Activated CD4-positive, alpha-beta memory T cell treated with anti-CD3 and anti-CD28 coated beads, Interleukin-2, amount 10 ng/mL, durations not matched to agents 7 days and 5 days (primary cell): ENCODE measurements around the gene ZNF512B. TPM values are rescaled to one million over a fixed set of nuclear protein-coding genes. Genes with fewer than 3 reads are reported as not detected.
A peak's percentile ranks its signal among the peaks of the same experiment; 100 is the strongest.
"Not testable (repeated sequence)": the region's sequence is repeated elsewhere in the genome, so short reads cannot be mapped to it uniquely, and the experiment has no call there.

Source experiments
- CTCF ChIA-PET: fragments of 350-600 bp; sonication (Branson Sonifier 250); formaldehyde crosslinking; loops from one replicate; lab custom pipeline; 2021; ENCODE audit warnings: antibody characterized with exemption, inconsistent platforms; lab: Charles Lee
- POLR2A ChIA-PET: fragments of 350-600 bp; sonication (Branson Sonifier 250); formaldehyde crosslinking; loops from one replicate; lab custom pipeline; 2021; ENCODE audit warnings: antibody characterized with exemption; lab: Charles Lee
- DNase-seq: peaks from one replicate; pipeline ENCODE4 v3.0.0-alpha.2; 2020
- H3K27ac Mint-ChIP-seq: one replicate; pipeline ENCODE4 v1.8.0; 2021; ENCODE audit warnings: mild to moderate bottlenecking, mixed read lengths
- H3K27me3 Mint-ChIP-seq: one replicate; pipeline ENCODE4 v1.8.0; 2021; ENCODE audit warnings: mixed read lengths
- H3K36me3 Mint-ChIP-seq: one replicate; pipeline ENCODE4 v1.8.0; 2021; ENCODE audit warnings: low read depth, mixed read lengths
- H3K4me1 Mint-ChIP-seq: one replicate; pipeline ENCODE4 v1.8.0; 2021; ENCODE audit warnings: mixed read lengths
- H3K4me3 Mint-ChIP-seq: one replicate; pipeline ENCODE4 v1.8.0; 2021; ENCODE audit warnings: mild to moderate bottlenecking, mixed read lengths
- H3K9me3 Mint-ChIP-seq: one replicate; pipeline ENCODE4 v1.8.0; 2021; ENCODE audit warnings: mixed read lengths
- total RNA-seq, 2 experiments: library from RNA; stranded (reverse); gene quantifications; one replicate each; pipeline ENCODE4 v1.2.3, GENCODE V29; 2021

The ZNF512B gene
- total RNA-seq, 2 experiments from 2014 or later = 16.5 to 16.7 TPM

DNA sequence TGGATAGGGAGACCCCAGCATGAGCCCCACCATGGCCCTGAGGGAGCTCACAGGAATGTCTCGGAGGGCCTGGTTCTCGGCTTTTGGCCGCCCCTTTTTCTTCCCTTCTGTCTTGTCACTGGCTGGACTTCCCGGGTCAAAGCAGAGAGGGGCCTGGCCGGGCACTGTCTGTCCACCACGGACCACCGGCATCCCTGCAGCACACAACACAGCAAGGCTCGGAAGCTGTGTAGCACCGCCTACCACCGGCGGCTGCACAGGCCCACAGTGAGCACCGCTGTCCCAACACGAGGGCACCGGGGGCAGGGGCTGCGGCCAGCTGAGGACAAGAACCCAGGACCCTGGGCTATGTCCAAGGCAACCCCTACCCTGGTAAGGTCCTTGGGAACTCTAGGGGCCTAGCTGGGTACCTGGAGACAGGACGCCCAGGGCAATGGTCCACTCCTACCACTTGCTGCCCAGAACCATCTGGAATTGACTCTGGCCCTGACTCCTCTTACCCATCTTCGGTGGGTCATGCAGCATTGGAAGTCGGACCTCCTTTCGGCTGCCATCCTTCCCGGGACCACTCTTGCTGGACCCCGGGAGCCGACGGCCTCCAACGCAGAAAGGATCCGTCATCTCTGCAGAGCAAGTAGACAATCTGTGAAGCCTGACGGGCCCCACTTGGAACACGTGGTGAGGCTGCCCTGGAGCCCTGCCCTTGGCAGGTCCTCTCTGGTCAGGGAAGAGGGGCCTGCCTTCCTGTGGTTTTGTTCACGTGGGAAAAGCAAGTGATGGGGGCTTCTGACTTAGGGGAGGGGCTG, 2.2 kb downstream of the ZNF512B start:
- Mint-ChIP-seq H3K36me3 (peaks cover 3% of the 10 kb centered on the region), H3K9me3 (no peaks in the 10 kb centered on the region), H3K27me3 (no peaks in the 10 kb centered on the region), H3K4me3 (peak overlapping the region; percentile 78), H3K4me1 (peaks cover 11% of the 10 kb centered on the region), H3K27ac (no peak overlapping the region)
- DNase-seq = no peak
- ChIA-PET CTCF (no interaction called here), POLR2A (interaction anchor here (0.6 to 2.1 kb wide), 6 partner anchors 10 to 447 kb away, joined by 3 to 9 read pairs (median 4); partner anchors contain the start of genes PPDPF and PRPF6)

DNA sequence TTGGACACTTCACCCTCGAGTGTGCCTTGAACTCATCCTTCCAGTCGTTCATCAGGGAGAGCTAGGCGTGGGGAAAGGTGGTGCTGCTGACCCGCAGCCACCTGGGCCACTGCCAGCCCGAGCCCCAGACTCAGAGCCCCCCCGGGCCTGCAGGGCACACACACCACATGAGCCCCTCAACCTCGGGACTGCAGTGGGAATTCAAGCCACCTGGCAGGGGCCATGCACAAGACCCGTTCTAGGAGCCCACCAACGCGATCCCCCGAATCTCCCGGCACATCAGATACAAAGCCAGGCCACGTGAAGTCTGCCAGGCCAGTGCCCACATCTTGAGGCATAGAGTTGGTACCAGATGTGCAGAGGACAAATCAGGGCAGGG, 2.8 kb downstream of the ZNF512B start:
- Mint-ChIP-seq H3K27me3 (no peaks in the 10 kb centered on the region), H3K27ac (no peak overlapping the region), H3K4me3 (no peak overlapping the region), H3K36me3 (peaks cover 3% of the 10 kb centered on the region), H3K4me1 (peaks cover 11% of the 10 kb centered on the region), H3K9me3 (no peaks in the 10 kb centered on the region)
- POLR2A ChIA-PET = interaction anchor here (0.9 kb wide), 1 partner anchor 446 kb away, joined by 3 read pairs; the partner anchor contains the start of gene PPDPF
- CTCF ChIA-PET = no interaction called here
- no peak for DNase-seq

DNA sequence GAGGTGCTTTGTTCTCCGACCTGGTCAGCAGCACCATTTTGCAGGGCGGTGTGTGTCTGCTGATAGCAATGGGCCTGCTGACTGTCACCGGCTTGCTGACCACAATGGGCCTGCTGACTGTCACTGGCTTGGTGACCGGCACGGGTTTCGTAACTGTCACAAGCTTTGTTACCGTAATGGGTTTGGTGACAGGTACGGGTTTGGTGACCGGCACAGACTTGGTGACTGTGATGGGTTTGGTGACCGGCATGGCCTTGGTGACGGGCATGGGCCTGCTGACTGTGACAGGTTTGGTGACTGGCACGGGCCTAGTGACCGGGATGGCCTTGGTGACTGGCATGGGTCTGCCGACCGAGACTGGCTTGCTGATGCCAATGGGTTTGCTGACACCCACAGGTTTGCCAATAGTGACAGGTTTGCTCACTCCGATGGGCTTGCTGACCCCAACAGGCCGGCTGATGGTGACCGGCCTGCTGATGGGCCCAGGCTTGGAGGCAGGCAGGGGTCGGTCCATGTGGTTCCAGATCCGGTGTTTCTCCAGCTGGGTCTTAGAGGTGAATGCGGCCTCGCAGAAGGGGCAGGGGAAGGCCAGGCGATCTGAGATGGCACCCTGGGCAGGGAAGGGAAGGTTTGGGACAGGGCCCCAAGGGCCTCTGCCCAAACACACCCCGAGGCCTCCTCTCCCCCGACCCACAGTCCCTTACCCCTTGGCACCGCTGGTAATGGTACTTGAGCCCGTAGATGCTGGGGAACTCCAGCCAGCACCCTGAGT, 3.4 kb downstream of the ZNF512B start:
- POLR2A ChIA-PET = no interaction called here
- Mint-ChIP-seq H3K9me3 (no peaks in the 10 kb centered on the region), H3K4me1 (peaks cover 11% of the 10 kb centered on the region), H3K36me3 (peaks cover 3% of the 10 kb centered on the region), H3K4me3 (no peak overlapping the region), H3K27me3 (no peaks in the 10 kb centered on the region), H3K27ac (no peak overlapping the region)
- CTCF ChIA-PET = no interaction called here
- DNase-seq = no peak

DNA sequence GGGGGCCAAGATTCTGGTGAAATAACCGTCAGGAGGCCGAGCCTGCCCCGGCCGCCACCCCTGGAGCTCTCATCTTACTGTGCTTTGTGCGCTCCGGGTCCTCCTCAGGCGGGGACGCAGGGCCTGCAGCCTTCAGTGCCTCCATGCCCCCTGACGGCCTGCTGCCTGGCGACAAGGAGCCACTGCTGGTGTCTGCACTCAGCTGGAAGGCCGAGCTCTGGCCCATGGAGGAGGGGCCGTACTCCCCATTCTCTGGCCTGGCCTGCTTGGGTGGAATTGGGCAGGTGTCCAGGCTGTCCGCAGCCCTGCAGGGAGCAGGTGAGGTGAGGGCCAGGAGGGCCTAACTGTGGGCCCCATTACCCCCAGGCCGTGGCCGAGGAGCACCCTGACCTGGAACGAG, 5.3 kb downstream of the ZNF512B start:
- no peaks in the 10 kb centered on the region for H3K27me3 Mint-ChIP-seq
- CTCF ChIA-PET = no interaction called here
- no peak overlapping the region for H3K4me3 Mint-ChIP-seq

DNA sequence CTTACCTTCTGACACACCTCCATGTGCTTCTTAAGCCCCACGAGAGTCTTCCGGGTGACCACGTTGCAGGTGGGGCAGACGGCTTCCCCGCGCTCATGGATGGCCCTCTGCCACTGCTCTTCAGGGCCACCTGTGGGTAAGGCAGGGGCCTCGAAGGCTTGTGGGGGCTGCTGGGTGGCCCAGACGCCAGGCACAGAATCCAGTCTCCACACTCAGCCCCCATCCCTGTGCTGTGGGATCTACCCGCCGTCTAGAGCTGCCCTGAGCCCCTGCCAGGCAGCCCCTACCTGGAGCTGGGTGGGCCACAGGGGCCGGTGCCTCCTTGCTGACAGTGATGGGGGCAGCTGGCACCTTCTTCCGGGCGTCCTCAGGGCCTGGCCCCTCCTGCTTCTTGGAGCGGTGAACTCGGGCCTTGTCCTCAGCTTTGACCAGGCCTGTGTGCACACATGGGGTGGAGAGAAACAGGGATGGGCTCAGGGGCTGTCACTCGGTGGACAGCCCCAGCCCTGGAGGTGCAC, 5.9 kb downstream of the ZNF512B start:
- POLR2A ChIA-PET = no interaction called here
- no peak for DNase-seq
- H3K27me3 Mint-ChIP-seq = no peaks in the 10 kb centered on the region
- H3K27ac Mint-ChIP-seq = no peak overlapping the region
- H3K4me3 Mint-ChIP-seq = no peak overlapping the region
- CTCF ChIA-PET = no interaction called here
- peaks cover under 1% of the 10 kb centered on the region for H3K36me3 Mint-ChIP-seq
- H3K4me1 Mint-ChIP-seq = peaks cover 8% of the 10 kb centered on the region
- no peaks in the 10 kb centered on the region for H3K9me3 Mint-ChIP-seq

More for the DNA sequence above, 5.3 kb downstream of the ZNF512B start:
- peaks cover 11% of the 10 kb centered on the region for H3K4me1 Mint-ChIP-seq
- H3K36me3 Mint-ChIP-seq = peaks cover 3% of the 10 kb centered on the region
- H3K27ac Mint-ChIP-seq = no peak overlapping the region
- H3K9me3 Mint-ChIP-seq = no peaks in the 10 kb centered on the region
- DNase-seq = no peak
- POLR2A ChIA-PET = no interaction called here

DNA sequence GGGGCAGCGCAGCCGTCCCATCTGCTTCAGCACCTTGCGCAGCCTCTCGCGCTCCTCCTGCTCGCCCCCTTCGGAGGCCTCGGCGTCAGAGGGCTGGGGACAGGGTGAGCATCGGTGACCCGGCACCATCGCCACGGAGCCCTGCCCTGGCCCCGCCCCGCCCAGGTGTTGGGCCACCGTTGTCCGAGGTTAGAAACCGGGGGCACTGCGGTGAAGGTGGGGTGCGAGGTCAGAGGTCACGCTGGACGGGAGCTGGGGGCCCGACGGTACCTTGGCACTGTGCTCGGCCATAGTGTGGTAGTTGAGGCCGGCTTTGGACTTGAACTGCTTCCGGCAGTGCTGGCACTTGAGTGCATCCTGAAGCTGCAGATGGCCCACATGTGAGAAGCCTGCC, 6.4 kb downstream of the ZNF512B start:
- peaks cover 5% of the 10 kb centered on the region for H3K4me1 Mint-ChIP-seq
- DNase-seq = no peak
- ChIA-PET CTCF (no interaction called here), POLR2A (no interaction called here)
- no peak overlapping the region for H3K4me3 Mint-ChIP-seq
- H3K9me3 Mint-ChIP-seq = no peaks in the 10 kb centered on the region
- no peaks in the 10 kb centered on the region for H3K36me3 Mint-ChIP-seq
- H3K27me3 Mint-ChIP-seq = no peaks in the 10 kb centered on the region
- H3K27ac Mint-ChIP-seq = no peak overlapping the region

DNA sequence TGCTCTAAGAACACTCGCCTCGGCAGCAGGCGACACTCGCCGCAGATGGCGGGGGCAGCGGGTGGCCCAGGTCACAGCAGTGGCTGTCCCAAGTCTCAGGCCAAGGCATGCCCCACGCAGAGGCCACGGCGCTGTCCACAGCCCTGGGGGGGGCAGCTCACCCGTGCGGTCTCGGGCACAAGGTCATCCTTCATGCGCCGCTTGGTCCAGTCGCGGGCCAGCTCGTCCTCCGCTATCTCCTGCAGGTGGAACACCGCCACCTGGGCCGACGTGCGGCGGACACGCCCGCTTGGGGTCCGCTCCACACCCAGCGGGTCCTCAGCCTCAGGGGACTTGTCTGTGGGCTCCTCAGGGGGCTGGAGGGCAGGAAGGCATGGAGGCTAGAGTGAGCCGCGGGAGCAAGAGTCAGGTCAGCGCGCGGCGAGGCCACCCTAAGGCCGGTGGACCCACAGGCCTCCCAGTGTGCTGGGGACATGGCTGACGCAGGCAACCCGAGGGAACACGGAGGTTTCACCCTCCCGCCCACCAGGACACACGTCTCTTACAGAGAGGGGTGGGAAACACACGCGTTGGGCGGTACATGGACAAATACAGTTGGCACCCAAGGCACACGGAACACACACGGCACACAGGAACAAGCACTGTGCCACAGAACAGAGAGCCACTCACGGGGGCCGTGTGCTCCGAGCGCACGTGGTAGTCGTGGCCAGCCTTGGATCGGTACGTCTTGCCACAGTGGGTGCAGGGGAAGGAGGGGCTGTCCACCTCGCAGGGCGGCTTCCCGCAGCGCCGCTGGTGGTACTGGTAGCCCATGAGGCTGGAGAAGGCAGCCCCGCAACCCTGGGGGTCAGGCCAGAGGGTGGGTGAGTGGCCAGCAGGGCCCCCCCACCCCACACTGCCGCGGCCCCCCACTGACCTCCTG, 7.0 kb downstream of the ZNF512B start:
- H3K27ac Mint-ChIP-seq = no peak overlapping the region
- peaks cover 9% of the 10 kb centered on the region for H3K4me1 Mint-ChIP-seq
- ChIA-PET CTCF (interaction anchor here (1.5 kb wide), 1 partner anchor 17 kb away, joined by 5 read pairs; the partner anchor contains the start of genes PRPF6 and SAMD10), POLR2A (interaction anchor here (0.9 kb wide), 1 partner anchor 184 kb away, joined by 3 read pairs; no protein-coding TSS in a partner anchor)
- H3K9me3 Mint-ChIP-seq = no peaks in the 10 kb centered on the region
- no peak overlapping the region for H3K4me3 Mint-ChIP-seq
- H3K27me3 Mint-ChIP-seq = no peaks in the 10 kb centered on the region
- no peak for DNase-seq
- no peaks in the 10 kb centered on the region for H3K36me3 Mint-ChIP-seq

DNA sequence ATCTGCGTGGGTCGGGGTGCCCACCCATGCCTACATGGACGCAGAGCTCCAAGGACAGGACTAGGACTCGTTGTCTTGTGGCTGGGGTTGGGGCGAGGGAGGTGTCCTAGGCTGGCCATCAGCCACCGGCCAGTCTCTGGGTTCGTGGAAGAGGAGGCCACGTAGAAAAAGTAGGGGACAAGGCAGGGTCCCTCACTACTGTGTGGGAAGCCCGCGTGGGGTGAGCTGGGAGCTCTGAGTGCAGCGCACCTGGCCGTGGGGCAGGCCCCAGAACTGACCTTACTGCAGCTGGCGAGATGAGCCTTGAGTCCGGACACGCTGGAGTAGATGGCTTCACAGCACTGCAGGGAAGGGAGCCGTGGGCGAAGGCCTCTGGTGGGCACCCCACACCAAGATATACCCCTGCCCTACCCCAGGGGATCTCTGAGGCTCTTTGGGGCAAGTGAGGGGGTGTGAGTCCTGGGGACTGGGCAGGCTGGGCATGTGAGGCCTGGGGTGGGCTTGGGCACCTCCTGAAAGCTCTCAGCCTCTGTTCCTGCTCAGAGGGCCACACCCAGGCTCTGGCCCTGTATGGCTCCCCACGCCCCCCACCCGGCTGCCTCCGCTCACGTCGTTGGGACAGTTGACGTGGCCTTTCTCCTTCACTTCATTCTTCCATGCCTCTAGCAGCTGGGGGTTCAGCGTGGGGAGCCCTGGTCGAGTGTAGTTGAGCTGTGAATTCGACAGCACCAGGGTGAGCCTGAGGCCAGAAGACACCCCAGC, 7.9 kb downstream of the ZNF512B start:
- POLR2A ChIA-PET = interaction anchor here (0.9 to 1.1 kb wide), 2 partner anchors 9 to 183 kb away, joined by 3 read pairs; no protein-coding TSS in a partner anchor
- H3K4me1 Mint-ChIP-seq = peaks cover 16% of the 10 kb centered on the region
- H3K27me3 Mint-ChIP-seq = no peaks in the 10 kb centered on the region
- DNase-seq = no peak
- no peaks in the 10 kb centered on the region for H3K36me3 Mint-ChIP-seq
- no peaks in the 10 kb centered on the region for H3K9me3 Mint-ChIP-seq
- no peak overlapping the region for H3K27ac Mint-ChIP-seq
- no peak overlapping the region for H3K4me3 Mint-ChIP-seq
- CTCF ChIA-PET = interaction anchor here (1.0 to 1.5 kb wide), 2 partner anchors 12 to 18 kb away, joined by 4 to 5 read pairs; partner anchors contain the start of genes PRPF6 and SAMD10

DNA sequence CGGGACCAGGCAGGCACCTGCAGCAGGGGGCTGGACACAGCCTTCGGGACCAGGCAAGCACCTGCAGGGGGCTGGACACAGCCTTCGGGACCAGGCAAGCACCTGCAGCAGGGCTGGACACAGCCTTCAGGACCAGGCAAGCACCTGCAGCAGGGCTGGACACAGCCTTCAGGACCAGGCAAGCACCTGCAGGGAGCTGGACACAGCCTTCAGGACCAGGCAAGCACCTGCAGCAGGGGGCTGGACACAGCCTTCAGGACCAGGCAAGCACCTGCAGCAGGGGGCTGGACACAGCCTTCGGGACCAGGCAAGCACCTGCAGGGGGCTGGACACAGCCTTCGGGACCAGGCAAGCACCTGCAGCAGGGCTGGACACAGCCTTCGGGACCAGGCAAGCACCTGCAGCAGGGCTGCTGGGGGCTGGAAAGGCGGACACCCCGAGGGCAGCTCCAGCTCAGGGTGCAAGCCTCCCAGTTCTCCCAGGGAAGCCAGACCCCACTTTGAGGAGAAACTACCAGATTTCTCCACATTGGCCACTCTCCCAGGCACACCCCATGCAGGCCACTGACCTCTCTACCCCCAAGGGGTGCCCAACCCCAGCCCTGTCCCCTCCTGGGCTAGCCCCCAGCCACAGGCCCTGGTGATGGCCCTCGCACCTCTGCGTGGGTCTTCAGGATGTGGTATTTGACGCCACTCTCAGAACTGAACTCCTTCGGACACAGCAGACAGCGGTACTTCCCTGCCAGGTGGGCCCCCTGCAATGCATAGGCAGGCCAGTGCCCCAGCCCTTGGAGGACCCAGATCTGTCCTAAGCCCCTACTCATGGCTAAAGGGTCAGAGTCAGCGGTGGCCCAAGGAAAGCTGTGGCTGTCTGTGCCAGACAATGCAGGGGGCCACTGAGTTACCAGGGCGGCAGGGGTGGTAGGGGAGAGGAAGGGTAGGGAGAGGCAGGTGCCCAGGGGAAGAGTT, 8.8 kb downstream of the ZNF512B start:
- ChIA-PET CTCF (interaction anchor here (1.0 to 1.5 kb wide), 2 partner anchors 13 to 19 kb away, joined by 4 to 5 read pairs; partner anchors contain the start of genes PRPF6 and SAMD10), POLR2A (interaction anchor here (0.9 to 1.1 kb wide), 2 partner anchors 10 to 182 kb away, joined by 3 read pairs; no protein-coding TSS in a partner anchor)
- not testable (repeated sequence) for H3K4me3 Mint-ChIP-seq, H3K27ac Mint-ChIP-seq, DNase-seq, H3K27me3 Mint-ChIP-seq, H3K36me3 Mint-ChIP-seq, H3K9me3 Mint-ChIP-seq
- H3K4me1 Mint-ChIP-seq = peaks cover 18% of the 10 kb centered on the region

DNA sequence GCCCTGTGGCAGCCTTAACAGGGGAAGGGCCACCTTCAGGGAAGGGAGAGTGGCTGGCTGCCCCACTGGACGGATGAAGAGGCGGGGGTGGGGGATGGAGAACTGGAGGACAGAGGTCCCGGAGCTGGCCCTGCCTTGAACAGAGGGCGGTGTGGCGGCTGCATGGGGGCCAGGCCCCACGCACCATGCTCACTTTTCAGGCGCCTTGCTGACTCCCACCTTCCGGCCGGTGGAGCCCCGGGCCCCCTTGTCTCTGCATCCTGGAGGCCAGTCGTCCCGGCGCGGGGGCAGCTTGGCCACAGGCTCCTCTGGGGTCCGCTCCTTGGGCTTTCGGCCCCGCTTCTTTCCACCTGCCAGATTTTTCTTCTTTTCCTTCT, 10.0 kb downstream of the ZNF512B start:
- H3K4me1 Mint-ChIP-seq = peaks cover 24% of the 10 kb centered on the region
- CTCF ChIA-PET = no interaction called here

More for the DNA sequence above, 10.0 kb downstream of the ZNF512B start:
- POLR2A ChIA-PET = no interaction called here
- no peak for DNase-seq
- no peak overlapping the region for H3K4me3 Mint-ChIP-seq
- H3K36me3 Mint-ChIP-seq = no peaks in the 10 kb centered on the region
- no peak overlapping the region for H3K27ac Mint-ChIP-seq
- H3K9me3 Mint-ChIP-seq = no peaks in the 10 kb centered on the region
- no peaks in the 10 kb centered on the region for H3K27me3 Mint-ChIP-seq
